Measurements from ENCODE around the gene SENP6.
"Not testable (repeated sequence)": the region's sequence is repeated elsewhere in the genome, so short reads cannot be mapped to it uniquely, and the experiment has no call there.

The SENP6 gene

GRCh38 chr6:75609639-75610590 is 8.2 kb downstream of the SENP6 start:
- DNase-seq: no peak

- no peak for DNase-seq
Observed at GRCh38 chr6:75611011-75611701, 9.5 kb downstream of the SENP6 start.

DNA sequence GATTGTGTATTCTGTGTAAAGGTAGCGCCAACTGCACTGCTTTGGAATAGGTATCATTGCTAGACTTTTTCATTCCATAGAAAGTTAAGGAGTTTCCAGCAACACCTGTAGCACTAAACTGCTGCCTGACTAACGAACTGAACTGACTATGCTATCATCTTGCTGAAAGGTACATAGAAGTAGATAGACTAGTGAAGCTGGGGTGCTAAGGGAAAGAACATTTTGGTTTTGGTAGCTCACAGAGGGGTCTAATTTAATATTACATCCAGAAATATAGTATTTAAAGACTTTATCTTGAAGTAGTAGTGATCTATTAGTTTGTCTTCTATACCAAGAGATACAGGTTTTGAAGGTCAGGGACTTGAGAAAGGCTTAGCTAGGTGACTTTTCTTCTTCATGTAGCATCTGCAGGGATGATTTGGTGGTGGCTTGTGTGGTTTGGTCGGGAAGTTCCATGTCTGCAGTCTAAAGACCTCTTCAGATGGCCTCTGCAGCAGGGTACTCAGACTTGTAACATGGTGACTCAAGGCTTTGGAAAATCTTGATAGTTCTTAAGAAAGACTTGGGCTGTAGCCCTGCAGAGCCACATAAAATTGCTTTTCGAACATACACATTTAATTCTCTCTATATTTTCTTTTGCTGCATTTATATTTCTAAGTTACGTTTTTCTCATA is 10.2 kb downstream of the SENP6 start:
- no peak for DNase-seq

- no peak for DNase-seq
Observed at GRCh38 chr6:75612434-75612833, 10.8 kb downstream of the SENP6 start.

DNA sequence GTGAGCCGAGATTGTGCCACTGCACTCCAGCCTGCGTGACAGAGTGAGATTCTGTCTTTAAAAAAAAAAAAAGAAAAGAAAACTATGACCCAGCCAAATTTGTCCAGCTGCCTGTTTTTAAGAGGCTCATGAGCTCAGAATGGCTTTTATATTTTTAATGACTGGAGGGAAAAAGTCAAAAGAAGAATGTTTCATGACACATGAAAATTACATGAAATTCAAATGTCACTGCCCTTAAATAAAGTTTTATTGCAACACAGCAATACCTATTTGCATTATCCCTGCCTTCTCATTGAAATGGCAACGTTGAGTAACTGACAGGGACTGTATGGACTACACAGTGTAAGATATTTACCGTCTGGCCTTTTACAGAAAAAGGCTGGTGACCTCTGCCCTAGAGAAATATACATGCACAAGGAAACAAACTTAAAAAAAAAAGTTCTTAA is 11.4 kb downstream of the SENP6 start:
- no peak for DNase-seq

GRCh38 chr6:75618437-75618836 is 16.8 kb downstream of the SENP6 start:
- DNase-seq: no peak

- DNase-seq: no peak
Observed at GRCh38 chr6:75619230-75619899, 17.7 kb downstream of the SENP6 start.

GRCh38 chr6:75620381-75621304 is 19.0 kb downstream of the SENP6 start:
- no peak for DNase-seq

- DNase-seq: no peak
Observed at GRCh38 chr6:75621846-75622245, 20.2 kb downstream of the SENP6 start.

DNA sequence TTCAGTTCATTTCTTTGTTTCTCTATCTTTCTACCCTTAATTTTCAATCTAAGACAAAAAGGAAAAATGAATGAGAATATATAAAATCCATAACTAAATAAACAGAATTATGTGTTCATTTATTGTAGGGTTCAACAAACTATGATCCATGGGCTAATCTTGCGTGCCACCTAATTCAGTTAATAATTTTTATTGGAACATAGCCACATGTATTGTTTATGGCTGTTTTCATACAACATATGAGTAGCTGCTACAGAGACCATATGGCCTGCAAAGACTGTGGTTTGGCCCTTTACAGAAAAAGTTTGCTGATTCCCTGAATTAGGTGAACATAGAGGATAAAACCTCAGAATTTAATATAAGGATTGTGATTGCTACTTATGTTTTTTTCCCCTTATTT is 21.8 kb downstream of the SENP6 start:
- no peak for DNase-seq

- DNase-seq: no peak
Observed at GRCh38 chr6:75624335-75624734, 22.7 kb downstream of the SENP6 start.

- no peak for DNase-seq
Observed at GRCh38 chr6:75624988-75625387, 23.3 kb downstream of the SENP6 start.

DNA sequence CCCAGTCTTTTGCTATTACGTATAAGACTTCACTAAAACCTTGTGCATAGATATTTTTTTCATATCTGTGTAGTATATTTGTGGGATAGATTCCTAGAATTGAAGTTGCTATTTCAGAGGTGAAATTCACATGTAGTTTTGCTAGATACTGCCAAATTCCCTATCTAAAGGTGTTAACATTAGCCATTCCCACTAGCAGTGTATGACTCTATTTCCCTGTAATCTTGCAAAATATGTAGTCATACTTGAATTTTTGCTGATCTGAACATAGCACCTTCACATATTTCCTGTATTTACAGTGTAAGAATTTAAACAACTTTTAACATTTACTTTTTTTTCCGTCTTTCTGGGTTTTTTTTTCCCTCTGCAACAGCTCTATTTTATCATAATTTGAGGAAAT is 24.9 kb downstream of the SENP6 start:
- no peak for DNase-seq

DNA sequence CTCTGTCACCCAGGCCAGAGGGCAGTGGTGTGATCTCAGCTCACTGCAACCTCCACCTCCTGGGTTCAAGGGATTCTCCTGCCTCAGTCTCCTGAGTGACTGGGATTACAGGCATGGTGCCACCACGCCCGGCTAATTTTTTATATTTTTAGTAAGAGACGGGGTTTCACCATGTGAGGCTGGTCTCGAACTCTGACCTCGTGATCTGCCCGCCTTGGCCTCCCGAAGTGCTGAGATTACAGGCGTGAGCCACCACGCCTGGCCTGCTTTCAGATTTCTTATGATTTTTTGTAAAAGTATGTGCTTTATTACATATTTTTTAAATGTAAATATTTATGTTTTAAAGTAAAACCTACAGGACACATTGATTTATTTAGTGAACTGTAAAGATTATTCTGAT is 26.0 kb downstream of the SENP6 start:
- not testable (repeated sequence) for DNase-seq

- DNase-seq: no peak
Observed at GRCh38 chr6:75631859-75632635, 30.4 kb downstream of the SENP6 start.

- no peak for DNase-seq
Observed at GRCh38 chr6:75633045-75633444, 31.4 kb downstream of the SENP6 start.

- no peak for DNase-seq
Observed at GRCh38 chr6:75642311-75642710, 40.6 kb downstream of the SENP6 start.

GRCh38 chr6:75643173-75643572 is 41.5 kb downstream of the SENP6 start:
- DNase-seq: no peak

DNA sequence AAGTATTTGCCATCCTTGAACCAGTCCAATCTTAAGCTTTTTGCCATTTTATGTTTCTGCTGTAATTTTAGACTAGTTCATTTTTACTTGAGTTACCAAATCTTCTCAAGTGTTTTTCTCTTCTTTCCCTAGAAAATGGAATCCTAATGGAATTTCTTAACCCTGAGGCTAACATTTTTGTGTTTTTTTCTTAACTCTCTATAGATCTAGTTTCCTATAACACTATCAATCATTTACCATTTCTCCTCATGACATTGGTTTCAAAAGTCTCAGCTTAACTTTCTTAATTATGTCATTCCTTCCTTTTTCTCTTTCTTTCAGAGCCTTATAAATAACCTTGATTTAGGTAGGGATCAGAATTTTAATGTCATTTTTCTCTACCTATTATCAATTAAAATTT is 54.8 kb downstream of the SENP6 start:
- no peak for DNase-seq

DNA sequence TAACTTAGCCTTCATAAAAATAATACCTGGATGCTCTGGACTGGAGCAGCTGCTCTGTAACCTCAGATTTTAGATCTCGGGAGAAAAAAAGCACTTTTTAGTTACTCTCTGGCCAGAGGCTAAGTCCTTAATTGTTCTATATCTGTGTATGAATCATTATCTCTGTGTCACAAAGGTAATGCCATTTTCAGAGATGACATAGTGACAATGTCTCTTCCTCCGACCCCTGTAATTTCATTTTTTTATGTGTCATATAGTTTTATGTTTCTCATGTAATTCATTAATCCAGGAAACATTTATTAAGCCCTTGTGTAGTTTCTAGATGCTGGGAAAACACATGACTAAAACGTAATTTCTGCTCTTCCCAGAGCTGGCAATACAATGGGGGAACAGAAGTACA is 55.6 kb downstream of the SENP6 start:
- no peak for DNase-seq

DNA sequence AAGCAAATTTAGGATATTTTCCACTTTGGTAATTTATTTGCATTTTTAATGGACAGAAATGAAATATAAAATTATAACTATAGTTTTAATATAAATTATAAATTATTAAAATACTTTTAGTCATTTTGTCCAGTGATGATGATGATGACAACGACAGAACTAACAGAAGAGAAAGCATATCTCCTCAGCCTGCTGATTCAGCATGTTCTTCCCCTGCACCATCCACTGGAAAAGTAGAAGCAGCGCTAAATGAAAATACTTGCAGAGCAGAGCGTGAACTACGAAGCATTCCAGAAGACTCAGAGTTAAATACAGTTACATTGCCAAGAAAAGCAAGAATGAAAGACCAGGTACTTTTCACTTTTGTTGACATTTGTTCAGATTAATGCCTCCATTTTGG is 64.9 kb downstream of the SENP6 start:
- DNase-seq: no peak
